Activated naive CD4-positive, alpha-beta T cell treated with anti-CD3 and anti-CD28 coated beads, Interleukin-2, amount 50 U/mL, for 72 hours (primary cell): Measurements from ENCODE around the gene EFEMP2. TPM values are rescaled to one million over a fixed set of nuclear protein-coding genes. Genes with fewer than 3 reads are reported as not detected.

Experiments
- ATAC-seq, 2 donors: fragments of 150-1000 bp; cut with Tn5 transposase; 2 replicates each; pipeline ENCODE4 v1.10.0; 2021; ENCODE audit warnings: mild to moderate bottlenecking in 2 of 2, moderate library complexity in 2 of 2
- DNase-seq, 2 donors: peaks; one replicate each; pipeline ENCODE4 v3.0.0; 2021 to 2022; ENCODE audit warnings: low spot score in 2 of 2
- H3K27ac Mint-ChIP-seq, 2 donors: one replicate each; pipeline ENCODE4 v1.8.0; 2022; ENCODE audit warnings: mild to moderate bottlenecking in 2 of 2, mixed read lengths in 2 of 2
- H3K36me3 Mint-ChIP-seq, 2 donors: one replicate each; pipeline ENCODE4 v1.8.0; 2022; ENCODE audit warnings: mixed read lengths in 2 of 2
- H3K9me3 Mint-ChIP-seq, 2 donors: one replicate each; pipeline ENCODE4 v1.8.0; 2022; ENCODE audit warnings: mixed read lengths in 2 of 2
- total RNA-seq, 2 donors: library from RNA; stranded (reverse); gene quantifications; one replicate each; pipeline ENCODE4 v1.2.3, GENCODE V29; 2022

EFEMP2 gene
- total RNA-seq = 10 to 100 TPM; 15.2 to 41.8 TPM

DNA sequence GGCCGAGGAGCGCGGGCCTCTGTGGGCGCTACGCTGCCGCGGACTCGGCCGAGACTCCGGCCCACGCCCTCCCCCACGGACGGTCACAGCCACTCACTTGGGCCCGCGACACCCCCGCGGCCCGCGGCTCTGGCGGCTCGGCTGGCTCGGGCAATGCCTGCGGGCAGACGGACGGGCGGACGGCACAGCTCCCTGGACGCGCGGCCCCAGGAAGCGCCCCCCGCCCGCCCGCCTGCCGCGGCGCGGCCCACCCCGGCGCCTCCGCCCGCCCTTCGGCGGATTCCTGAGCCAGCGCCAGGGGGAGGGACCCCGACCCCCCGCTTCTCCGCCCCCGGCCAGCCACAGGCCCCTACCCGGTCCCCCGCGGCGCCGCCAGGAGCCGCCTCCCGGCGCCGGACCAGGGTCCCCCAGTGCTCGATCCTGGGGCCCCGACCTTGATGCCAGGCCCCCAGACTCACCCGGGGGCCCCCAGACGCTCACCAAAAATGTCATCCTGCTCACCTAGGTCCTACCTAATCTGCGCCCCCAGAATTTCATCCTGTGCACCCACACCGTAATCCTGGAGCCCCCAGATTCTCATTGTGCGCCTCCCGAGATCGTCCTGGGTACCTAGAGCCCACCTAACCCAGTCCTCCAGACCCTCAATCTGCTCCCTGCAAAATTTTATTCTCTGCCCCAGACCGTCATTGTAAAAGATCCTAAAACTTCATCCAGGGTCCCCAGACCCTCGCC lies at the start of gene EFEMP2:
Gene EFEMP2 (minus strand): TSS at position 215 of the 732 bp plus-strand sequence. CDS start 446 bp downstream, outside the sequence.
- peaks cover 0 to 5% of the 10 kb centered on the region in 2 donors for H3K36me3 Mint-ChIP-seq
- ATAC-seq = peak in 1 of 2 donors; percentile 1
- H3K9me3 Mint-ChIP-seq = no peaks in the 10 kb centered on the region
- peak within 1 kb of the TSS; percentile 85 to 95 for H3K27ac Mint-ChIP-seq
- DNase-seq = no peak

DNA sequence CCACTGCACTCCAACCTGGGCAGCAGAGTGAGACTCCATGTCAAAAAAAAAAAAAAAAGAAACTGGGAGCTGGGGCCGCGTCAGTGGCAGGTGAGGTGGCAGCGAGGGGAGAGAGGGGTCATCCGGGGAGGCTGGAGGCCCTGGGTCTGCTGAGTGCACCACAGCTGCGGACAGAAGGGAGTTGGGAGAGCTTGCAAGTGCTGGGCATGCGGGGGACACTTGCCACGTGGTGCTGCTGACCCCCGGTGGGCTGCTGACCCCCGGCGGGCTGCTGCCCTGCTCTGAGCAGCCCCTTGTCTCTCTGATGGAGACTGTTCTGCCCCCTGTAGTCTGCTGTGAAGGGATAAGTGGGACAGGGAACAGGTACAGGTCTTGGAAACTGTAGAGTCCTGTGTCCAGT lies 49.3 kb upstream of the EFEMP2 start:
- no peak overlapping the region for H3K27ac Mint-ChIP-seq
- ATAC-seq (no peak), DNase-seq (no peak)
- H3K36me3 Mint-ChIP-seq = peaks cover 0 to 9% of the 10 kb centered on the region in 2 donors
- no peaks in the 10 kb centered on the region for H3K9me3 Mint-ChIP-seq

DNA sequence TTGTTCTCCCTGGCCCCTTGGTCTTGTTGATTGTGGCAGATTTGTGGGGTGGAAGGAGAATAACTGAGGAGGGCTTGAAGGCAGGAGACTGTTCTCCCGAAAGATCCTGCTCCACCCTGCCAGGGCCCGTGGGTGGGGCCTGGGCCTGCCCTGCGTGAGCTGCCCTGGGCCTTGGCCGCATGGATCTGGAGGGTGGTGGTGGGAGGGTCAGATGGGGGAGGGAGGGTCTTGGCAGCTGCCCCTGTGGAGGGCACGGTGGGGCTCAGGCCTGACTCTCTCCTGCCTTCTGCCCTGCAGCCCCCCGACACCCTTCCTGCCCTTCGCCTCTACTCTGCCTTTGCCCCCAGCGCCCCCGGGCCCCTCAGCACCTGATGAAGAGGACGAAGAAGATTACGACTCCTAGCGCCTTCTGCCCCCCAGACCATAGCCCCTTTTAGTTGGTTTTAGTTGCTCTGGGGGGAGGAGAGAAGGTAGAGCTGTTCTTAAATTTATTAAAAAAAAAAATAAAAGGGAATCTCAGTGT lies 48.5 kb upstream of the EFEMP2 start:
- Mint-ChIP-seq H3K9me3 (no peaks in the 10 kb centered on the region), H3K27ac (peak overlapping the region in 1 of 2 donors; percentile 88), H3K36me3 (peaks cover 0 to 11% of the 10 kb centered on the region in 2 donors)
- no peak for ATAC-seq
- DNase-seq = no peak

DNA sequence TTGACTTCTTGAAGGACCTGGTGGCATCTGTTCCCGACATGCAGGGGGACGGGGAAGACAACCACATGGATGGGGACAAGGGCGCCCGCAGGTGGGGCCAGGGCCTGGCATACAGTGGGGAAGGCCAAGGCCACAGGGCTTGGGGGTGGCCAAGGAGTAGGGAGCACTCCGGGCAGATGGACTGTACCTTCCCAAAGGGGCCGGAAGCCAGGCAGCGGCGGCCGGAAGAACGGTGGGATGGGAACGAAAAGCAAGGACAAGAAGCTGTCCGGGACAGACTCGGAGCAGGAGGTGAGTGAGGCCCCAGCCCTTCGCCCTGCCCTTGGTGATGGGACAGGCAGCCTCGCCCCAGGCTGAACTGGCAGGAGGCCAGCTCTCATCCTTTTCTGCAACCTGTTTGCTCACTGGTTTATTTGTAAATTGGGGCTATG lies 47.8 kb upstream of the EFEMP2 start:
- H3K9me3 Mint-ChIP-seq = no peaks in the 10 kb centered on the region
- ATAC-seq (no peak), DNase-seq (no peak)
- peaks cover 0 to 11% of the 10 kb centered on the region in 2 donors for H3K36me3 Mint-ChIP-seq
- peak overlapping the region; percentile 74 to 88 for H3K27ac Mint-ChIP-seq

DNA sequence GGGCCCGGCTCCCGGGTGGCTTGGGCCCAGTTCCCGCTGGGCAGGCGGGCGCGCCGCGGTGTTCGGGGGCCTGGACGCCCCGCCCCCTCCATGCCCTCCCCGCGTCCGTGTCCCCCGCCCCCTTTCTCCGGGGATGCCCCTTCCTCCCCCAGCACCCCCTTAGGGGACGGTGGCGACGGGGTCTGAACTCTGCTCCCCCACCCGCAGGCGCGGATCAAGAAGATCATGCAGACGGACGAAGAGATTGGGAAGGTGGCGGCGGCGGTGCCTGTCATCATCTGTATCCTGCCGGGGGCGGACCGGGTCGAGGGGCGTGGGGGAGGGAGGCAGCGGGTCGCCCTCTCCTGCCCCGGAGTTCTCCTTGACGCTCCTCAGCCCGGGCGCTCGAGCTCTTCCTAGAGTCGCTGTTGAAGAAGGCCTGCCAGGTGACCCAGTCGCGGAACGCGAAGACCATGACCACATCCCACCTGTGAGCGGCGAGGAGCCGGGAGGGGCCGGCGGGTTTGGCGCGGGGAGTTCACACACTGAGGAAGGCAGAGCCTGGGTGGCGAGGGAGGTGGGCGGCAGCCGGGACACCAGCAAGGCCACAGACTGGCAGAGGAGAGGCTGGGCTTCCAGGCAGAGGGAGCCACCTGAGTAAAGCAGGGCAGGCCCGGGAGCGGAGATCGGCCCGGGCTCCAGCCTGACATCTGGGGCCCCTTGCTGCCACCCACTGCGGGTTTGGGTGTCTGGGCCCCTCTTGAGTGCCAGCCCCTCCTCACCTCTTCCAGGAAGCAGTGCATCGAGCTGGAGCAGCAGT lies 47.2 kb upstream of the EFEMP2 start:
- peak overlapping the region; percentile 74 to 88 for H3K27ac Mint-ChIP-seq
- DNase-seq = peak in 1 of 2 donors; percentile 73

DNA sequence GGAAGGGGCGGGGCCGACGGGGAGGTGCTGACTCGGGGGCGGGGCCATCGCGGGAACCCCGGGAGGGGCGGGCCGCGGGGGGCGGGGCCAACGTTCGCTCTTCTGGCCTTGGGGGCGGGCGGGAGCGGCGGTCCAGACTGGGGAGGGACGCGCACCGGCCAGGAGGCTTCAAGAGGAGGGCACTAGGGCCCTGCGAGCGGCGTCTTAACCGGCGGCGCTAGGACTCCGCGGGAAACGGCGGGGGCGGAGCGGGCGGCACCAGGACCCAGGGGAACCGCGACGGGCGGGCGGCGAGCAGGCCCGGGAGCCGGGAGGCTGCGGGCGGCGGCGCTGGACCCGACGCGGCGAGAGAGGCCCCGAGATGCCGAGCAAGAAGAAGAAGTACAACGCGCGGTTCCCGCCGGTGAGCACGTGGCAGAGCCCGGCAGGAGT lies 46.6 kb upstream of the EFEMP2 start, which contains the start of gene DRAP1:
Gene DRAP1 (plus strand): TSS at position 286 of the 432 bp plus-strand sequence. CDS start 76 bp downstream, at position 362.
- H3K36me3 Mint-ChIP-seq = peaks cover 0 to 11% of the 10 kb centered on the region in 2 donors
- H3K9me3 Mint-ChIP-seq = no peaks in the 10 kb centered on the region
- H3K27ac Mint-ChIP-seq = peak within 1 kb of the TSS; percentile 84 to 88
- ATAC-seq (peak; percentile 88 to 94), DNase-seq (peak; percentile 95 to 96)

More for the DNA sequence above, 47.2 kb upstream of the EFEMP2 start:
- ATAC-seq = peak; percentile 45 to 62
- Mint-ChIP-seq H3K9me3 (no peaks in the 10 kb centered on the region), H3K36me3 (peaks cover 0 to 11% of the 10 kb centered on the region in 2 donors)

DNA sequence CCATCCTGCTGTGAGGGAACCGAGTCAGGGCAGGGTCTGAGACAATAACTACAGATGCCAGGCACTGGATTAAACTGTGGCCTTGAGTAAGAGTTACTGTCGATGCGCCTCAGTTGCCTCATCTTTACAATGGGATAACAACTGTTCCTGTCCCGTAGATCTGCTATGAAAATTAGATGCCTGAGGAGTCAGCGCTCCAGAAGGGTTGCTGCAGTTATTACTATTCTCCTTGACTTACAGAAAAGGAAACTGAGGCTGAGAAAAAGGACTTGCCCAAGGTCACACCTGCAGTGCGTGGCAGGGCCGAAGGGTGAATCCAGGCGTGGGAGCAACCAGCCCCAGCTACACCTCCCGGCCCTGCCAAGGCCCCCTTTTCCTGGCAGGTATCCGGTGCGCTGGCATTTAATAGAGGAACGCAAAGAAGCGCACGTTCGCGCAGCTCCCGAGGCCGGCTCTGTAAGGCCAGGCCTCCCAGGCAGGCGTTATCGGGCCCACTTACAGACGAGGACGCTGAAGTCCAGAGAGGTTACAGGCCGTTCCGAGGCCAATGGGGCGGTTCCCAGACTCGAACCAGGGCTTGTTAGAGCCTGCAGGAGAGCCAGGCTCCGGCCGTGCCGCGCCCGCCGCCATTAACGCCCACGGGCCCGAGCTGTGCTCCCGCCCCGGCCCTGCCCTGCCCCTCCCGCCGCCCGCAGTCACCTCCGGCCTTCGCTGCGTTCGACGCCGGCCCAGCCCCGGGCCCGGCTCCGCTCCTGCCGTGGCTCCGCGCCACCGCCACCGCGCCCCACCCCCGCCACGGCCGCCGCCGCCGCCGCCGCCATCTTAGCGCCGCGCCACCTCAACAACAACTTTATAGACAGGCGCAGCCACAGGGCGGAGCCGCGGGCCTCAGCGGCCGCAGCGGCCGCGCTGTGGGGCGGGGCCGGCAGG lies 45.9 kb upstream of the EFEMP2 start, which contains the start of gene C11orf68:
Gene C11orf68 (minus strand): TSS at position 852 of the 930 bp plus-strand sequence. CDS start 31 bp downstream, at position 821.
- H3K27ac Mint-ChIP-seq = peak within 1 kb of the TSS; percentile 84 to 88
- peaks cover 0 to 11% of the 10 kb centered on the region in 2 donors for H3K36me3 Mint-ChIP-seq
- ATAC-seq = peak; percentile 74 to 78
- DNase-seq = no peak
- H3K9me3 Mint-ChIP-seq = no peaks in the 10 kb centered on the region

DNA sequence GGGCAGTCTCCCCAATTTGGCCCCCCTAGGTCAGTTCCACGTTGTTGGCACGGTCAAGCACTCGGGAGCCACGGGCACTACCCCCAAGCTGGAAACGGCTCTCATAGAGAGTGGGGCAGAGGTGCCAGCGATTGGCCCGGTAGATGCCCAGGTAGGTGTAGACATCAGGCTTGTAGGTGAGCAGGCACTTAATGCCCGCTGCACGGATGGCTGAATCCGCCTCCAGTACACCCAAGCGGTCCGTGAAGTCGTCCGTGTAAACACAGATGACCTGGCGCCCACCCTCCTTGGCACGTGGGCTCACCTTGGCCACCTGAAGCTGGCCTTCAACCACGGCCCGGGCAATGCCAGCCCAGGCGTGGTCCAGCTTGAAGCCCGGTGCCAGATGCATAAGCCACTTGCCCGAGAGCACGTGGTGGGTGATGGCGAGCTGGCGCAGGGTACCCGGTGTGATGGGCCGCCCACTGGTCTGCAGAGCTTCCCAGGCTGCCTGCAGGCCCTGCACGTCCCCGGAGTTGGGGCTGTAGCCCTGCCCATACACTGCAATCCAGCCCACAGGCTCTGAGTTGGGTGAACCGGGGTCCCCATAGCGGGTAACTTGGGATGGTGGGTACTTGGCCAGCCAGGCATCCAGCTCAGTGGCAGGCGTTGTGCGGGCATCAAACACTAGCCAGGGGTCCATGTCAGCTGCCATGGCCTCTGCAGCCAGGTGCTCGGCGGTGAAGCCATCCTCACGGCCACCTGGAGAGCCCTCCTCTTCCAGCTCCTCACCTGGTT lies 45.0 kb upstream of the EFEMP2 start:
- ATAC-seq (no peak), DNase-seq (no peak)
- peak overlapping the region in 1 of 2 donors; percentile 88 for H3K27ac Mint-ChIP-seq
- peaks cover 0 to 11% of the 10 kb centered on the region in 2 donors for H3K36me3 Mint-ChIP-seq
- H3K9me3 Mint-ChIP-seq = no peaks in the 10 kb centered on the region

DNA sequence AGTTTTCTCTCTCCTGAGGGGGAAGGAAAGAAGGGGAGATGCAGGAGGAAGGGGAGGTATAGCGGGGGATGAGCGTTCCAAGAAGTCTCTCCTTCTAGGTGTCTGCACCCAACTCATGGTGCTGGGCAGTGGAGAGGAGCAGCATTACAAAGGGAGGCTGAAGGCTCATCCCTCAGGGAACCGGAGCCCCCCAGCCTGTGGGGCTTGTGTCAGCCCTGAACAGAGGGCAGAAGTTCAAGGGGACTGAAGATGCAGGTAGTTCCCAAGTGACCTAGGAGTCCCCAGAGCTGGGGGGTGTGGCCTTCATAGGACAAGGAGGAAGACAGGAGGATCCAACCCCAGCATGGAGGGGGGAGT lies 44.5 kb upstream of the EFEMP2 start:
- ATAC-seq (no peak), DNase-seq (no peak)
- Mint-ChIP-seq H3K9me3 (no peaks in the 10 kb centered on the region), H3K36me3 (peaks cover 0 to 11% of the 10 kb centered on the region in 2 donors), H3K27ac (peak overlapping the region in 1 of 2 donors; percentile 33)

DNA sequence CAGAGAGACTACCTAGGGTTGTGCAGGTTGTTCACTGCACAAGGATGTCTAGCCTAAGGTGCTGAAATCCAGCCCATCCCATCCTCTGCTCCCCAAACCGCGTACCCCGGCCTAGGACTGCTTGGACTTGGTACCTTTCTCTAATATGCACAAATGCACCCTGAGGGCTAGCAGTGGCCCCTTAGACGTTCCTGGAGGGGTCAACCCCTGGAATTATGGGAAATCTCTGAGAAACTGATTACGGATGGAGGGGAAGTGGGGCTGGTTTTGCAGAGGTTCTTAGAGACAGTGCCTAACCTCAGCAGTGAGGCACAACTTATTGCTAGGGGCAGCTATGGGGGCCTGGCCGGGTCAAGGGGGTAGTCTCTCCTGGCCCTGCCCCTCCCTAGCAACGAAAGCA lies 43.8 kb upstream of the EFEMP2 start:
- H3K27ac Mint-ChIP-seq = no peak overlapping the region
- ATAC-seq (no peak), DNase-seq (no peak)
- H3K9me3 Mint-ChIP-seq = no peaks in the 10 kb centered on the region
- peaks cover 0 to 11% of the 10 kb centered on the region in 2 donors for H3K36me3 Mint-ChIP-seq

DNA sequence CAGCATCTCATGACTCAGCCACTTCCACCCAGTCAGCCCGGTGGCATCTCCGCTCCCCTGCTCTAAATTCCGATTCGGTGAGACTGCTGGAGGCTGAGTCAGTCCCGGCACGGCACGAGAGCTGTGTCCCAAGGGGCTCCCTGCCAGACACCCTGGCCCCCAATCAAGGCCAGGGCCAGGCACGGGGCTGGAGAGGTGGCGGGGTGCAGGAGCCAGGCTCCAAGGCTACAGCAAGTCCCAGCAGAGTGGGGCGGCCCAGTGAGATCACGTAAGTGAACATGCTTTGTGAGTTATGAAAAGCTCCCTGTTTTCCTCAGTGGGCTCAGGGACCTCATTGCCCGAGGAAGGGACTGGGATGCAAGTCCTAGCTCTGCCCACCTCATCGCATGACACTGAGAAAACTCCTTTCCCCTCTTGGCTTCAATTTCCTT lies 43.2 kb upstream of the EFEMP2 start:
- ATAC-seq = no peak
- H3K27ac Mint-ChIP-seq = no peak overlapping the region
- H3K36me3 Mint-ChIP-seq = peaks cover 0 to 11% of the 10 kb centered on the region in 2 donors
- no peaks in the 10 kb centered on the region for H3K9me3 Mint-ChIP-seq
- DNase-seq = no peak

DNA sequence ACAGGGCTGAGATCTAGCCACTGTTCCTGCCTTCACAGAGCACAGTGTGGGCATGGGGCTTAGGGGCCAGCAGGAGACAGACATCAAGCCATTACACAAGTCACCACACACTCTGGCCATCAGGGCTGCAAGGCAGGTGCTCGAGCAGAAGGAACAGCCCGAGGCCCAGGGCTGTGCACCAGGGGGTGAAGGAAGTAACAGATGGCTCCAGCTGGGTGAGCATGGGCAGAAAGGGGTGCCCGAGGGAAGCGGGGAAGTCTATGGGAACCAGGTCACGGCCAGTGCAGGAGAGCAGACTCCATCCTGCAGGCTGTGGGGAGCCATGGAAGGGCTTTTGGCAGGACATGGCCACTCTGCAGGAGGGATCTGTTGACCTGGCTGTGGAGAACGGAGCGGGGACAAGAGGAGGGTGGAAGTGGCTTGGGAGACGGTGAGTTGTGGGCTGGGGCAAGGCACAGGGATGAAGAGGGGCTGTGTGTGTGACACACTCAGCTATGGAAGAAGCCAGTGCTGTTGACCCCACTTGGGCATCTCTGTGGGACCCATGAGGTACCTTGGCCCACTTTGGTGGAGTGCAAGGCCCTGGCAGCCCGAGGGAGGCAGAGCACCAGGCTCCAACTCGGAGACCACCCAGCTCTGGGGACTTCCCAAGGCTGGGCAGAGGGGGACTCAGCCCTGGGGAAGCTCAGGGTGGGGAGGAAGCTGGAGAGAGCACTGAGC lies 42.7 kb upstream of the EFEMP2 start:
- H3K36me3 Mint-ChIP-seq = peaks cover 0 to 11% of the 10 kb centered on the region in 2 donors
- ATAC-seq = no peak
- no peaks in the 10 kb centered on the region for H3K9me3 Mint-ChIP-seq
- no peak for DNase-seq
- H3K27ac Mint-ChIP-seq = peak overlapping the region in 1 of 2 donors; percentile 10

DNA sequence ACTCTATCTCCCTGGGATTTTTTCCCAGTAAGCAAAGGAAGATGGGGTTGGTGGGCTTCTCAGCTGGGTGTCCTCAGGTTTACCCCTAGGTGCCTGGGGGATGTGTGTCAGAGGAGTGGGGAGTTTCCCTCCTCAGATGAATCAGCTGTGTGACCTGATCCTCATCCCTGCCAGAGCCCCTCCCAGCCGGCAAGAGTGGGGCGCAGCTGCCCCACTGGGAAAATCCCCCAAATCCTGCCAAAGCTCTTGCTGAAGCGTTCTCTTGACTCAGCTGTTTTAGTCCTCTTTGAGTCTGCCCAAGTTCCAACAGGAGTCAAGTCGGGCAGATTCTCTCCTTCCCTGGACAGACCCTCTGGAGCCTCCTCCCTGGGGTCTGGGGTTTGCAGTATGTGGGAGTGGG lies 40.2 kb upstream of the EFEMP2 start:
- DNase-seq (no peak), ATAC-seq (peak in 1 of 2 donors; percentile 59)
- H3K36me3 Mint-ChIP-seq = peaks cover 0 to 6% of the 10 kb centered on the region in 2 donors

DNA sequence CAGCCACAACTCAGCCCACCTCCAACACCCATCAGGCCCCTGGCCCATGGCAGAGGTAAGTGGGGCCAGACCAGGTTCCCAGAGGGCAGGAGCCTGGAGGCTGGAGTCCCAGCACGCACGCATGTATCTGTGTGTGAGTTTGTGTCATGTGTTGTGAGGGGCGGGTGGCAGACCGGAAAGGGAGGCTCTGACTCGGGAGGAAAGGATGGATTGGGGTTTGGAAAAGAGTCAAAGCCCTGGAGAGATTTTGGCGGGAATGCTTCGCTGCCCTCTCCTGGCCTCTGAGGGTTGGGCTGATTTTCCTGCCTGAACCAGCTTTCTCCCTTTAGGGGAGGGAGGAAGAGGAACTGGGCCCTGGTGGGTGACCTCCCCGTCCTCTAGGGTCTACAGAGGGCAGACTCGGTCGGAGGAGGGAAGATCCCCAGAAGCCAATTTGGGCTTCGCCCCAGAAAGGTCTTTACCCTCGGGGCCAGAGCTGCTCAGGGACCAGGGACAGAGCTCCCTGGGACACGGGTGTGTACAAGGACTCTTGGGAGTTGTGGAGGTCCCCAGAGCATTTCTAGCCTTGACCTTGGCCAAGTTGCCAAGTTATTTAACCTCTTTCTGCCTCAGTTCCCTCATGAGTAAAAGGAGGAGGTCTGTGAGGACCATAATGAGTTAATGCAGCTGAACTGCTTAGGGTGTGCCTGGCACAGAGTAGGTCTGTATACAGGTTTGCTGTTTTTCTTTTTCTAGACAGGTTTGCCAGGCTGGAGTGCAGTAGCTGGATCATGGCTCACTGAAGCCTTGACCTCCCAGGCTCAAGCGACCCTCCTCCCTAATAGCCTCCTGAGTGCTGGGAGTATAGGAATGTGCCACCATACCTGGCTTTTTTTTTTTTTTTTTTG lies 39.3 kb upstream of the EFEMP2 start:
- peaks cover 0 to 3% of the 10 kb centered on the region in 2 donors for H3K36me3 Mint-ChIP-seq
- ATAC-seq = peak in 1 of 2 donors; percentile 25
- DNase-seq = no peak
- no peak overlapping the region for H3K27ac Mint-ChIP-seq
- no peaks in the 10 kb centered on the region for H3K9me3 Mint-ChIP-seq

More for the DNA sequence above, 40.2 kb upstream of the EFEMP2 start:
- no peaks in the 10 kb centered on the region for H3K9me3 Mint-ChIP-seq
- H3K27ac Mint-ChIP-seq = no peak overlapping the region
